HG03045 (cell line): ENCODE measurements around the gene RAPGEF5.

Source experiments
- ATAC-seq: cut with Tn5 transposase; IDR thresholded peaks from one replicate; pipeline ENCODE4 v1.9.1; 2021; ENCODE audit warnings: mild to moderate bottlenecking, moderate library complexity; ENCODE audit not compliant: unreplicated experiment

Gene RAPGEF5

DNA sequence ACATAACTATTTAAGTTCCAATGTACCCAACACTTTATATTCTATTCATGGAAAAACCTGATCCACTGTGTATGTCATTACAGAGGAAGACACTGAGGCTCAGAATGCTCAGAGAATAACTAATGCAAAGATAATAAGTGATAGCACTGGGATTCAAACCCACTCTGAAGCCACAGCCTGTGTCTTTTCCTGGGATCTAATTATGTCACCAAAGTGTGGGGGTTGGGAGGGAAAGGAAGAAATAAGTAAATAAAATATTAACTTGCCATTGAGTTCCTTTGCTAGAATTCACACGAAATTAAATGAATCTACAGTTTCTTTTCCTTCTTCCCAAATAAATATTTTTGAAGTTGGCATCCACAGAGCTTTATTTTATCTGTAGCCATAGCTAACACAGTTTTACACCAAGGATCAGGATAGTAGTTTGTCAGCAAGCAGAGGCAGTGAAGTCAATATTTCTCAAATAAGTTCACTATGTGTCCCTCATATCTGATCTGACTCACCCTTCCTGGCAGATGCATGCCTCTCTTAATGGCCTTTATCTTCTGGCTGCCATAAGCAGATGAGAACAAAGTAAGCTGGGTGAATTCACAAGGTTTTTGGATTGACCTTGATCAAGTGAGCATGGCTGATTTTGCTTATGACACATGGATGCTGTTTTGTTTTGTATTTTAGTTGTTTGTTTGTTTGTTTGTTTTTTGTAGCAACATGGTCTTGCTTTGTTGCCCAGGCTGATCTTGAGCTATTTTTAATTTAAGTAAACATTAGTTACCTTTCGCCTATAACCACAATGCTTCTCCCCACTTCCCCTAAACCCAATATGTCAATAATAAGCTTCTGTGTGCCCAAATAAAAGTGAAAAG, 6.3 kb downstream of the RAPGEF5 start:
- peak; percentile 47 for ATAC-seq

DNA sequence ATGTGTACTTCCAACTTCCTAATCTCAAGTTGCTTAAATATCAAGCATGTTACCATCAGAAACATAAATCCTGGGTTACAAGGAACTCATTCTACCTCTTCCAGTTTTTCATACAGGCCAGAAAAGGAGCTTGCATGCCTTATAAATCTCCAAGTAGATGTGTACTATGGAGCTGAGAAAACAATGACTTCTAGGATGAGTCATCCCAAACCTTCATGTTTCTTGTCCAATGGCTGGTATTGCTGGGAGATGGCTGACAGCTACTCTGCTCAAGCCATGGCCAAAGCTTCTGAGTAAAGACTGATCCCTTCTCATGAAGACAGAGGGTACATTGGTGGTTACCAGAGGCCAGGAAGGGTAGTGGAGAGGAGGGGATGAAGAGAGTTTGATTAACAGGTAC, 8.6 kb downstream of the RAPGEF5 start:
- no peak for ATAC-seq

DNA sequence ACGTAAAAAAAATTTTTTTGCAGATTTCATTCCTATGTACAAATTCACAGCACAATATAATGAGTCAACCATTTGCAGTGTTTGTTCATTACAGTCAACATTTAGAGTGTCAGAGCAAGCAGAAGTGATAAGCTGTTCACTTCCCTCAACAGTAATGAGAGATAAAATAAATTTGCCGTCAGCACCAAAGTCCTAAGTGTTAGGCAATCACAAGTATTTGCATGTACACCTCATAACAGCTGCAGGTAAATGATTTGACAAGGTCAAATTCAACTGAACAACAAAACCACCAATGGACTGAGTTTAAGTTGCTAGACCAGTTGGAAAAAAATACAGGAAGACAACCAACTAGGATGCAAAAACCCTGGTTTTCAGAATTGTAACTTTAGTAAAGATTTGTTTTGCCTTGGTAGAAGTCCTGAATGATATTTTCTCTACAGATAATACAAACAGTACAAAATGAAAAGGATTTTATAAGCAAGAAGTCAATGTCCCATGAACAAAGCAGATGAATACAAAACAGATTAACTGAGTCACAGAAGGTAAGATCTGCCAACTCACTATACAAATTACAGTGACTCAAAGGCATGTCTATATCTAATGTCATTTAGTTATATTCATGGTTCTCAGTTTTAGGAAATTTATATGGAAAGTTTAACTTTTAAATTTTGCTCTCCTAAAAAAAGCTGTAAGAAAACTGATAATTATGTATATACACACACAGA, 10.4 kb downstream of the RAPGEF5 start:
- ATAC-seq, result no peak

DNA sequence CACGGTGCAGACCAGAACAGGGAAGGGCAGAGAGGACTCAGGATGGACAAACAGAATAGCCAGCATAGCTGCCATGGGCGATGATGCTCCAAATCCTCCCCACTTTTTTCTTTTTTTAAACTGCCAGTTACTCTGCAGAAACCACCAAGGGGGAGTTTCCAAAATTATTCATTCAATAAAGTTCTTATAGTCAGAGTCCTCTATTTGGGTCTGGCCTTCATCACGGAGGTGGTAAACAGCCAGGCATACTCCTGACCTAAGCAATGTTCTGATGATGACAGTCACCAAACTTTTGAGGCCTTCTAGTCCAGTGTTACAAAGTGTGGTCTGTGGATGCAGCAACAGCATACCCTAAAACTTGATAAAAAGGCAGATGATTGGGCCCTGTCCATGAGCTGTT, 12.3 kb downstream of the RAPGEF5 start:
- no peak for ATAC-seq

DNA sequence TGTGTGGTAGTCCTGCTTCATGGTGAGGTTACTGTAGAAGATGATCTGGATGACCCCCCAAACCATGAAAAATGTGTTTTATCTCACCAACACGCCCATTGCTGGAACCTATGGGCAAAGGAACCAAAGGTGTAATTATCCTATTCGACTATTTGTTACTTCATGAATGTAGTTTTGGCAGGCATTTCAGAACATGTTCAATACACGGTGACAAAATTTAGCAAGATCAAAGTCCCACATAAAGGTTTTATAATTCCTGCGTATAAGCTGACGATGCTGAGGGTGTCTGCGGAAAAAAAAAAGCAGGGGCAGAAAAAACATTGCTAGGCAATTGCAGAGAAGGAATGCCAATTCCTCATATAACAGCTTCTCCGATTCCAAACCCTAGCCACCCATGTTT, 13.3 kb downstream of the RAPGEF5 start:
- ATAC-seq, result no peak

DNA sequence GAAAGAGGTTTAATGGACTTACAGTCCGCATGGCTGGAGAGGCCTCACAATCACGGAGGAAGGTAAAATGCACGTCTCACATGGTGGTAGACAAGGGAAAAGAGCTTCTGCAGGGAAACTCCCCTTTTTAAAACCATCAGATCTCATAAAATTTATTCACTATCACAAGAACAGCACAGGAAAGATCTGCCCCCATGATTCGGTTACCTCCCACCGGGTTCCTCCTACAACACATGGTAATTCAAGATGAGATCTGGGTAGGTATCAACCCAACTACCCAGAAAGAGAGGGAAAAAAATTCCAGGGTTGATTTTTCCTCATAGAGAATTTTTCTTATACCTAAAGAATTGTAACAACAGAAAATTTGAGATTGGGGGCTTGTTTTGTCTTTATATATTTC, 13.9 kb downstream of the RAPGEF5 start:
- ATAC-seq, result no peak

DNA sequence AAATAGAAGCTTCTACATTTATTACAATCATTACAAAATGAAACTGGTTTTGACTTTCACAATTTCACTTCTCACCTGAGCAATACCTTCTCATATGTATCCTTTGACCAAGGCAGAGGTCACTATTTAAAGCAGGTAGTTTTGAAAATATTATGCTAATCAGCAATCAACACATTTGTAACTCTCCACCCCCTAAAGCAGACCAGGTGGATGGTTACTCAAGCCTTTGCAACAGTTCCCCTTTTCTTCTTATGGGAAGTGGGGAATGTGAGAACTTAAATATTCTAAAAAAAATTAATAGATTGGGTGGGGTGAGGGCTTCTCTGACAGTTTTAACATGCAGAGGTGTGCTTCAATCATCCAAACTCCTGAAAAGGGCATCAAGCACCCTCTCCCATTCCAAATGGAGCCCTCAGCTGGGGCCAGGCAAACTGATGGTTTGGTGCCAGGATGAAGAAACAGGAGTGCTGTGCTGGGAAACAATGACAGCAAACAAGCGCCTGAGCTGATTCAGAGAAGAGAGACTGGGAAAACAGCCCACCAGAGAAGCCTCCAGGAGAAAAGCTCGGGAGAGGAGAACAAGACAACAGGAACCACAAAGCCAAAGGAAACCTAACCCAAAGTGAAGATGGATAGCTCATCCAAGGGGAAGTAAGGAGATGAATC, 17.1 kb downstream of the RAPGEF5 start:
- no peak for ATAC-seq

DNA sequence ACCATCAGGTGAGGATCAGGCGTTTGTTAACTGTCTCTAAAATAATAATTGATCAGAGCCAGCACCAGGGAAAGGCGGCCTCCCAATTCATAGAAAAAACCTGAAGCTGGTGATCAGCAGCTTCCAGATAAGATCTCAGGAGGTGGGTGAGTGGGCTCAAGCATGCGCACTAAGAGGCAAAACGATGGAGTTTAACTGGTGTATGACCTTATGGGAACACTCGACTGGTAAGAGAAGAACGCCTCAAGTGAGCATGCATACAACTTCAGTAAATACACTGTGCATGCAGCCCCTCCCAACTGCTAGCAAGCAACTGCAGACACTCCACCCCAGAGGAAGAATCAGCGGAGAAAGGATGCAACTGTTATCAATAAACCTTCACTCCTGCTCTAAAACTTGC, 18.1 kb downstream of the RAPGEF5 start:
- no peak for ATAC-seq

DNA sequence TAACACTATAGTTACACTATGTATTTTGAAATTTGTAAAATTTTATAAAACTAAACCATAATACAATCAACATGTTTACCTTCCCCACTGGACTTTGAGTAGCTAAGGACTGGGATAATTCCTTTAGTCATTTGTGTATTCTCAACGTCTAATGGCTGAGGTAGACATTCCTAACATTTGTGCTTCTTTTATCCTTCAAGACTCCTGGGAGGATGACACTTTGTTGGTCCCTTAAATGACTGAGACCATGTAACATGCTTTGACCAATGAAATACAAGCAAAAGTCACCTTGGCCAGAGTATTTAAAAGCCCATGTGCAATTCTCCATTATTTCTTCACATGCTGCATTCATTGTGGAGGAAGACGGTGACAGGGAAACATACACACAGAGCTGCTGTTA, 18.5 kb downstream of the RAPGEF5 start:
- no peak for ATAC-seq

DNA sequence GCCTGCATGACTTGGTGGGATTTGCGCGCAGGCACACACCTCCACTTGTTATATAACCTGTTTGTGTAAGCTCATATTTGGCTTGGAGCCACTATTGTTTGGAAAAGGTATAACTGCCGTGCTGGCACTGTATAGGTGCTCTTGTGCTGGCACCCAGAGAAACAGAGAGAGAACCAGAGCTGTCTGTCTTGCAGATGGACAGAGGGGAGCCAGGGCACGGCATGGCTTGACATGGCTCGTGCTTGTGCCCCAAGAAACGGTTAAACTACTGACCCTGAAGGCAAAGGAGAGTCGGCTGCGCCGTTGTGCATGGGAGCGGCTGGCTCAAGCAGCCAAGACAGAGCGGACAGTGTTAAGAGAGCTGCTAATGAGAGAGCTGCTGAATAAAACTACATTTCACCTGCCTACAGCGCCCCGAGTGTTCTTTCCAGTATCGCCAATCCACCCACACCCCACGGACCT, 23.2 kb downstream of the RAPGEF5 start:
- ATAC-seq, result no peak

DNA sequence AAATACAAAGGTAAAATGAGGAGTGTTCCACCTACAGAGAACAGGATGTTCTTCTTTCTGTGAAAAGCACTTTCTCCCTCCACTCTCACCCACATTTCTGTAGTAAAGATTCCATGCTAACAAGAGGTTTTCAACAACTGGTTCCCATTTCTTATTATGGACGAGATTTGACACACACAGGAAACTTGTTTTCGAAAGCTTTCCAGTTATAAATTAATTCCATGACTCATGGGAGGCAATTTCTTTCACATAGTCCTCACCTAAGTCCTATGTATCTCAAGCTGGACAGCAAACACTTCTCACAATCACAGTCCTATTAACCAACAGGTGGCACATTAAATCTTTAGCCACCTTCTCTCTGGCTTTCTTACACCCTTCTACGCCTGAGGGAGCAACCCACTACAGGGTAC, 24.5 kb downstream of the RAPGEF5 start:
- no peak for ATAC-seq

DNA sequence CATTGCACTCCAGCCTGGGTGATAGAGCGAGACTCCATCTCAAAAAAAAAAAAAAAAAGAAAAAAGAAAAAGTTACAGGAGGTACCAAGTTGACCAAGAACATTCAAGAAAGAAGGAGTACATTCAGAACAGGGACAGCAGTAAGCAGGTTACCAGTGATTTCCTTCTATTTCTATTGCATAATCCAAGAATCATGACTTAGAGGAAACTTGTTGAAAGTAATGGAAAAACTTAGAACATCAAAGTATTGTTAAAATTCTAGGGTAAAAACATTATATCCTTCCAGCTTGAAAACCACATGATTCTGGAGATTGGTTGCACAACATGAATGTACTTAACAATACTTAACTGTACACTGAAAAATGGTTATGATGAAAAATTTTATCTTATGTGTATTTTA, 25.2 kb downstream of the RAPGEF5 start:
- ATAC-seq, result no peak

DNA sequence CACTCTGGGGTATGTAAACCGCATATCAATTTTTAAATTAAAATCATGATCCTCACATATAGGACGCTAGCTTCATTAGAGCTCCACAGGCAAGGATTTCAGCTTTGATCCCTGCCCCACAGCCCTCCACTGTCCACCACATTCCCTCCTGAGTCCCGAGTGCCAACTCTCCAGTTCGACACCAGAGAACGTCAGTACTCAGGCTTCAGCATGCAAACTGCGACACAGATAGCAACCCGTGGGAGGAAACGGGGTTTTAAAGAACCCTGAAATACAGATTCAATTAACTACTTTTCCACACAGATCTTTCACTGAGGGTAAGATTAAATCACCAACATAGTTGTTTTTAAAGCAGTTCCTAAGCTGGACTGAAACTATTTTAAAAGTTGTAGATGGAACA, 26.1 kb downstream of the RAPGEF5 start:
- ATAC-seq, result no peak

DNA sequence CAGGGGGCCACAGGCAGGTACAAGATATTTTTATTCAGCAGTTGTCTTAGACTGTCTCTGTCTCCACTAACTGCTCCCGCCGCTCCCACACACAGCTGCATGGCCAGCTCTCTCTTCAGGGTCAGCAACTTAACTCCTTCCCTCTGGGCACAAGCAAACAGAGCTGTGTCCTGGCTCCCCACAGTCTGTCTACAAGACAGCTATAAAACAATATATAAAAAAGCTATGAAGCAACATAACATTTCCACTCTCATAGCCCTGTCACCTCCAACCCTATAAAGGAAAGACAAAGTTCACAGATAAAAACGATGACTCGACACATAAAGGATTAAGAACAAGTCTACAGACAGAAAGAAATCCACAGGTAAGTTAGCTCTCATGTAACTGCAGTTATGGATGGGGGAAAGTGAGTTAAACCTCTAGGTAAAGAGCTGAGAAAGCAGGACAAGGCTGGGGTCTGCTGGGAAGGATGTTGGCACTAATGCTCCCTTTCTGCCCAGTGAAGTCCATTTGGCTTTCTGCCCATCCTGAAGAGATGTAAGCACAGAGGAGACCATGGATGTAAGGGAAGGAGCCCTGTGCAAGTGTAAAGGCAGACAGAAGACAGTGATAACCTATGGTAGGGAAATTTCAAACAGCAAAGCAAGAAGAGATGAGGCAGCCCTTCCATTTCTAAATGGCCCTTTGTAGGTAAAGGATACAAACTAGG, 27.0 kb downstream of the RAPGEF5 start:
- no peak for ATAC-seq

DNA sequence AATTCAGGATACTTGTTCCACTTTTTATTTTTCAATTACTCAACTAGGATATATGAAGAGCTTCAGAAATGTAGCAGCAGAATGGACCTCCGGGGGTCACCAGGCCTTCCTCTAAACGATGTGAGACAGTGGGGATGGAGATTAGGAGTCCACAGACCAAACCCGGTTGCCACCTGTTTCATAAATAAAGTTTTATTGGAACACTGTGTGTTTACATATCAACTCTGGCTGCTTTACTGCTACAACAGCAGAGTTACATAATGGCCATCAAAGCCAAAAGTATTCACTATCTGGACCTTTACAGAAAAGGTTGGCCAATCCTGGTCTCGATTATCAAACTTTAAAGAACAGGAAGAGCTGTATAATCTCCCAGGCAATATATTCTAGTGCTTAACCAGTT, 30.8 kb downstream of the RAPGEF5 start:
- no peak for ATAC-seq

DNA sequence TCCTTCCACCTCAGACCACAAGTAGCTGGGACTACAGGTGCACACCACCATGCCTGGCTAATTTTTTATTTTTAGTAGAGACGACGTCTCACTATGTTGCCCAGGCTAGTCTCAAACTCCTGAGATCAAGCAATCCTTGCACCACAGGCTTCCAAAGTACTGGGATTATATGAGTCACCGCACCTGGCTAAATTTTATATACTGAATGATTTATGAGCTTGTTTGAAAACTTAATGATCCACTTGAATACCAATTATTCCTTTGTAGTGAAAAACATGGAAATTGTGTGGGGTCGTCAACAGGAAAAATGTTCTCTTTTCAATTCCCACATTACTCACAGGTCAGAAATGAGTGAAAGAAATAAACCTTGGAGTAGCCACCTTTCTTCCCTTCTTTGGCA, 31.3 kb downstream of the RAPGEF5 start:
- ATAC-seq, result no peak

DNA sequence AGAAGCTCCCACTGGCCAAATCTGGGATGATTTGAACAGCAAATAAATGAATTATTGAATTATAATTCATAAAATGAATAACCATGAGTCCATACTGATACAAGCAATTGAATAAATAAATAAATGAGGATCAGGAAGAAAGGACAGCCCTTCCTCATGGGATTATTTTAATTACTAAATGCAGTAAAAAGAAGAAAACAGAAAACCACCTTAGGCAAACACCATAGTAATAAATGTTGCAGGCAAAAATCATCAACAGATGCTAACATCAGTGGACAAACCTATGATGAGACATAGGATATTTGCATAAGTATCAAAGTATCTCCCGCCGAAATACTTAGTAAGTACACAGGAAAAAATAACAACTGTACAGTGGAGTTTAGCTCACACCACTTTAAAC, 33.2 kb downstream of the RAPGEF5 start:
- no peak for ATAC-seq

DNA sequence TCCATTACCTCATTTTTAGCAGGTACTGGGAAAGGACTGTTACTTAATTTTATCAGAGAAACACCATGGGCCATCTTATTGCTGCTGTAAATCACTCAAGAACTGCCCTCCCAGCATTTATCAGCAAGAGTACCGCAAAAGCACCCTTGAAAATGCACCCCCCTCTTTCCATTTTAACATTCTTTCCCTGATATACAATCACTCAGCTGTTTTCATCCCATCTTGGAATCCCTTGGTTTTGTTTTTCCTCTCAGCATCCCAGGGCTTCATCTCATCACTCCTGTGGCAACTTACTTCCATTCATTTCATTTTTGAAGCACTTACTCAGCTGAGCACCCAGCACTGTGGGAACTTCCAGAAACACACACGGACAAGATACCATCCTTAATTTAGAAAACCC, 36.5 kb downstream of the RAPGEF5 start:
- no peak for ATAC-seq

DNA sequence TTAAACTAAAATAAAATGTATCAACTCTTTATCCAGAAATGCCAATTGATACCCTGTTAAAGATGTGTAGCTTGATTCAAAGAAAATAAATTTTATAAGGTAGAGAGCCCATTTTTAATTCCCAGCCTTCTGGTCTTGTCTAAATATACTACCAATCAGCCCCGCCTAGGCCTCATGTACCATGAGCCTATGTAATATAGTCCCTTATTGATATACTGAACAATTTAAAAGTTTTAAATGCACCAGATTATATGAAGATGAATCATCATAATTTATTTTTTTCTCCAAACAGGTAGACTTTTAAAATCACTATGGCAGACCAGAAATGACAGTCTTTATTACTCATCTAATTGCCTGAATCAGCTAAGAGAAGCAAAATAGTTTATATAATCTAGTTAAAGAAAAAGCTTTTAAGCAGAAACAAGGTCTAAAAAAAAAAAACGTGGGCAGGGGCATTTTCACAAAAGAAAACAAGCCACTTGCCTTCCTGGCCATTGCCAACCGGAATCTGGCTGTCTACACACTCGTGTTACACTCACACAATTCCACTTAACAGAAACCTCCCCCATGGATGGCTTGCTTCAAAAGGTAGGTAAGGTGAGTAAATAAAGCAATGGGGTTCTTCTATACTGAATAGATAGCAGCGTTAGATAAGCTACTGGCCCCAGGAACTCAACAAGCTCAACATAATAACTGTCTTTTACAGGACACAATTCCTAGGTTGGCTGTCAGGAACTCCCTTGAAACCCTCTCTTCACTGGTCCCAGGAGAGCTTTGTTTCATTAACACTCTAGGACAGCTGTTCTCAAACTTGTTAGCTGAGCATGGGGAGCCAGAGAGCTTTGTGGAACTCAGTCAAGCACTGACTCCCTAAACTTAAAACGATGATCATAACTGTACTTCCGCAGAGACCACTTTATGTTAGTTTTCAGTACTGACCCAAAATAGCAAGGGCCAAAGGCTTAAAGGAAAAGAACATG, 37.2 kb downstream of the RAPGEF5 start:
- no peak for ATAC-seq

DNA sequence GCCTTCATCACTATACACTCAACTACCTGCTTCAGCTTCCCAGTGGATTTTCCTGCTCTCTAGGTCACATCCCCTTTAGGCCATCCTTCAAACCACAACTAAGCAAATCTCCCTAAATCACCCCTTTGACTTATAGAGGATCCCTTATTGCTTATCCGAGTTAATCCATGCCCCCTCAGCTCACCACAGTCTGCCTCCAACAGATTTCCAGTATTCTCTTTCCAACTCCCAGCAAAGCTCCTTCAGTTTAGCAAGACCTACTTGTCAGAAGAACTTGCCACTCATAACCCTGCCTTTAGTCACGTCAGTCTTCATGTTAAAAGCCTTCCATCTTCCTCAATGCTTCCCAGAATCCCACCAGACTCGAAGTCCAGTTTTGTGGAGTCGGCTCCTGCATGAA, 38.6 kb downstream of the RAPGEF5 start:
- ATAC-seq, result no peak
